ENCODE results near the gene ZNF581.

The ZNF581 gene

GRCh38 chr19:55648585-55649267 is 5.3 kb downstream of the ZNF581 start:
- H3K4me3 ChIP-seq (replicated peaks; ENCODE audit: low read depth, low read length), result peak overlapping the region; percentile 72
- TF ChIP-seq CTCF (IDR thresholded peaks at IDR 0.05; ENCODE audit: low read depth, low read length, missing control alignments), result no peak
- no peak for DNase-seq (ENCODE audit: extremely low read depth, low read depth)

GRCh38 chr19:55649268-55650125 is 6.0 kb downstream of the ZNF581 start:
- TF ChIP-seq CTCF (IDR thresholded peaks at IDR 0.05; ENCODE audit: low read depth, low read length, missing control alignments), result no peak
- H3K4me3 ChIP-seq (replicated peaks; ENCODE audit: low read depth, low read length), result peak overlapping the region; percentile 72
- DNase-seq (ENCODE audit: extremely low read depth, low read depth), result no peak

- no peak for DNase-seq (ENCODE audit: extremely low read depth, low read depth)
- no peak overlapping the region for H3K4me3 ChIP-seq (replicated peaks; ENCODE audit: low read depth, low read length)
- TF ChIP-seq CTCF (IDR thresholded peaks at IDR 0.05; ENCODE audit: low read depth, low read length, missing control alignments), result no peak
Observed at GRCh38 chr19:55650126-55650557, 6.7 kb downstream of the ZNF581 start.

GRCh38 chr19:55650602-55651230 is 7.3 kb downstream of the ZNF581 start:
- TF ChIP-seq CTCF (IDR thresholded peaks at IDR 0.05; ENCODE audit: low read depth, low read length, missing control alignments), result no peak
- H3K4me3 ChIP-seq (replicated peaks; ENCODE audit: low read depth, low read length), result no peak overlapping the region
- no peak for DNase-seq (ENCODE audit: extremely low read depth, low read depth)

GRCh38 chr19:55651236-55651635 is 7.8 kb downstream of the ZNF581 start:
- no peak overlapping the region for H3K4me3 ChIP-seq (replicated peaks; ENCODE audit: low read depth, low read length)
- TF ChIP-seq CTCF (IDR thresholded peaks at IDR 0.05; ENCODE audit: low read depth, low read length, missing control alignments), result no peak
- DNase-seq (ENCODE audit: extremely low read depth, low read depth), result no peak

GRCh38 chr19:55652311-55653128 is 9.1 kb downstream of the ZNF581 start:
- no peak overlapping the region for H3K4me3 ChIP-seq (replicated peaks; ENCODE audit: low read depth, low read length)
- no peak for TF ChIP-seq CTCF (IDR thresholded peaks at IDR 0.05; ENCODE audit: low read depth, low read length, missing control alignments)
- no peak for DNase-seq (ENCODE audit: extremely low read depth, low read depth)
